Upper lobe of left lung (tissue), 6 donors: Measurements from ENCODE around the gene FOXP4. TPM values are rescaled to one million over a fixed set of nuclear protein-coding genes. Genes with fewer than 3 reads are reported as not detected.

Source experiments
- ATAC-seq, 2 donors: fragments of 200-7000 bp; cut with Tn5 transposase; one replicate each; pipeline ENCODE4 v1.9.1; 2022; ENCODE audit warnings: mild to moderate bottlenecking in 2 of 2, moderate library complexity in 2 of 2; ENCODE audit not compliant: low FRiP score in 2 of 2
- DNase-seq, 2 donors: peaks; one replicate each; pipeline ENCODE4 v3.0.0-alpha.2; 2019 to 2020
- H3K27ac ChIP-seq, 4 donors: fragments of 200-600 bp; sonication (generic); one replicate each; pipeline ENCODE4 v1.5.1; 2016 to 2019
- H3K27me3 ChIP-seq, 4 donors: fragments of 200-600 bp; sonication (generic); one replicate each; pipeline ENCODE4 v1.5.1; 2017 to 2019
- H3K36me3 ChIP-seq, 4 donors: fragments of 200-600 bp; sonication (generic); one replicate each; pipeline ENCODE4 v1.5.1; 2016 to 2019
- H3K4me1 ChIP-seq, 4 donors: fragments of 200-600 bp; sonication (generic); one replicate each; pipeline ENCODE4 v1.5.1; 2018 to 2019
- H3K4me3 ChIP-seq, 4 donors: fragments of 200-600 bp; sonication (generic); one replicate each; pipeline ENCODE4 v1.5.1; 2017 to 2019; ENCODE audit warnings: mild to moderate bottlenecking in 2 of 4, moderate library complexity in 1 of 4
- H3K9me3 ChIP-seq, 4 donors: fragments of 200-600 bp; sonication (generic); one replicate each; pipeline ENCODE4 v1.5.1; 2018 to 2019
- EP300 ChIP-seq, 4 donors: sonication (generic); formaldehyde crosslinking; IDR thresholded peaks; one replicate each; pipeline ENCODE4 v1.5.1; 2017; ENCODE audit warnings: antibody characterized with exemption in 4 of 4, control low read depth in 2 of 4
- POLR2A ChIP-seq, 4 donors: fragments of 450-650 bp; IDR thresholded peaks; one replicate each; pipeline ENCODE4 v1.5.1; 2016 to 2017; ENCODE audit warnings: antibody characterized with exemption in 4 of 4, mild to moderate bottlenecking in 2 of 4
- POLR2AphosphoS5 ChIP-seq, 2 donors: sonication (generic); formaldehyde crosslinking; IDR thresholded peaks; one replicate each; pipeline ENCODE4 v1.5.1; 2017; ENCODE audit warnings: antibody characterized with exemption in 2 of 2
- WGBS, 2 donors: methylation state at CpG; one replicate each; pipeline ENCODE4 v1.1.5; 2017 to 2018; 5-methylcytosine and 5-hydroxymethylcytosine counted together
- total RNA-seq, 6 donors: library from RNA; depleted of rRNA in 4 of 6; stranded (reverse); fragments of >200 nt in 4 of 6; gene quantifications; one replicate each; pipeline versions ENCODE4 v1.1.0 to v1.2.1, GENCODE V29; 2016 to 2021
- TF ChIP-seq, protein P1 (sequence below), 6 experiments: fragments of 450-650 bp in 4 of 6; fragments of 200-600 bp in 2 of 6; sonication (generic) in 2 of 6; IDR thresholded peaks; one replicate each; pipeline ENCODE4 v1.5.1; 2016 to 2019; ENCODE audit warnings: antibody characterized with exemption in 6 of 6
- donor health status: DM: no; HTN: no; CAD: no; lungs with moderate emphysema.
- donor health status: DM: no; HTN: yes; CAD: no; lungs with severe emphysema.

The FOXP4 gene
- total RNA-seq, 6 donors from 2014 or later: 21.0 to 52.2 (median 27.7) TPM

DNA sequence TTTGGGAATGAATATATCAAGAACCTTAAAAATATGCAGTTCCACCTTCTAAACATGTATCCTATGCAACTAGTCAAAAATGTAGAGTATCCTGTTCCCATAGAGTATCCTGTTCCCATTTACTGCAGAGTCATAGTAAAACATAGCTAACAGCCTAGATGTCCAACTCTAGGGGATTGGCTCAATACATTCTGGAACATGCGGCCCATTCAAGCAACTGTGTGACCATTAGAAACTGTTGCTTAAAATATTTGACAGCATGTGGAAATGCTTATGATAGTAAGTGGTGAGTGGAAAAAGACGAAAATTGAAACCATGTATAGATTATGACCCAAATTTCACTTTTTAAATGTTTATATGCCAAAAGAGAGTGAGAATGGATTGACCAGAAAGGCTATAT, 11.2 kb downstream of the FOXP4 start:
- Histone ChIP-seq H3K4me3 (no peak overlapping the region), H3K36me3 (no peaks in the 10 kb centered on the region), H3K9me3 (no peaks in the 10 kb centered on the region), H3K27ac (no peak overlapping the region), H3K4me1 (peaks cover 13 to 46% (median 22%) of the 10 kb centered on the region in 4 donors), H3K27me3 (no peaks in the 10 kb centered on the region)
- WGBS, 2 donors: 92 to 96% methylated on average over 2 of the region's 2 CpGs
- TF ChIP-seq POLR2A (IDR thresholded peaks at IDR 0.05) (no peak), EP300 (IDR thresholded peaks at IDR 0.05) (no peak), POLR2AphosphoS5 (IDR thresholded peaks at IDR 0.05) (no peak)
- TF ChIP-seq, protein P1, sequence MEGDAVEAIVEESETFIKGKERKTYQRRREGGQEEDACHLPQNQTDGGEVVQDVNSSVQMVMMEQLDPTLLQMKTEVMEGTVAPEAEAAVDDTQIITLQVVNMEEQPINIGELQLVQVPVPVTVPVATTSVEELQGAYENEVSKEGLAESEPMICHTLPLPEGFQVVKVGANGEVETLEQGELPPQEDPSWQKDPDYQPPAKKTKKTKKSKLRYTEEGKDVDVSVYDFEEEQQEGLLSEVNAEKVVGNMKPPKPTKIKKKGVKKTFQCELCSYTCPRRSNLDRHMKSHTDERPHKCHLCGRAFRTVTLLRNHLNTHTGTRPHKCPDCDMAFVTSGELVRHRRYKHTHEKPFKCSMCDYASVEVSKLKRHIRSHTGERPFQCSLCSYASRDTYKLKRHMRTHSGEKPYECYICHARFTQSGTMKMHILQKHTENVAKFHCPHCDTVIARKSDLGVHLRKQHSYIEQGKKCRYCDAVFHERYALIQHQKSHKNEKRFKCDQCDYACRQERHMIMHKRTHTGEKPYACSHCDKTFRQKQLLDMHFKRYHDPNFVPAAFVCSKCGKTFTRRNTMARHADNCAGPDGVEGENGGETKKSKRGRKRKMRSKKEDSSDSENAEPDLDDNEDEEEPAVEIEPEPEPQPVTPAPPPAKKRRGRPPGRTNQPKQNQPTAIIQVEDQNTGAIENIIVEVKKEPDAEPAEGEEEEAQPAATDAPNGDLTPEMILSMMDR (IDR thresholded peaks at IDR 0.05): no peak
- DNase-seq (no peak), ATAC-seq (no peak)

DNA sequence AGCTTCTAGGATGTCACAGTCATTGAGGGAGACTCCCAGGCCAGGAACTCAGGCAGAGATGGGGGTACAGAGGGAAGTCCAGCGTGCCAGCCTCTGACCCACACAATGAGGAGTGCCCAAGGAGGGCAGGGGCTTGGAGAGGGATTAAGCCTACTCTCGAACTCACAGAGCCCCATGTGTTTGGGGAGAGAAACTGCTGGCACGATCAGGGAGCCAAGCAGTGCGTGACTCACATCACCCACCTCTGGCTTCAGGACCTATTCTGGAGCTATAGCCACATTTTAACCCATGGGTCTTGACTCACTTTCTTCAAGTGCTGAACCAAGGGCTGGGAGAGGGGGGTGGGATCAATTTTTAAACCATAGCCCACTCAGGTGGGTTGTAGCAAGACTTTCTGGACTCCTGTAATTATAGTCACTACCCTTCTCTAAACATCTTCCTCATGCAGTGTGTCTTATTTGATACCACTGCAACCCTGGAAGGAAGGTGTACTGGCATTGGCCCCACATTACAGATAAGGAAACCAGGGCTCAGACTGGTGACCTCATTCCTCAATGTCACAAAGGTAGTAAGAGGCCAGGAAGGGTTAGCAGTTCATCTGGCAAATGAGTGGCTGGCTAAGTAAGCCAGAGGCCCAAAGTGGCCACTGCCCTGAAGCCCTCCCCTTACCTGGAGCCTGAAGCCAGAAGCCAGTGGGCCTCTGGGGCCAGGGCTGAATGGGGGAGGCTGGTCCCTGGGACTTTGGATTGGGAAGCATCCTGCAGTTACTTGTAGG, 12.0 kb downstream of the FOXP4 start:
- Histone ChIP-seq H3K36me3 (no peaks in the 10 kb centered on the region), H3K27ac (no peak overlapping the region), H3K9me3 (no peaks in the 10 kb centered on the region), H3K4me3 (no peak overlapping the region), H3K27me3 (no peaks in the 10 kb centered on the region), H3K4me1 (peaks cover 13 to 54% (median 24%) of the 10 kb centered on the region in 4 donors)
- TF ChIP-seq, protein P1 (IDR thresholded peaks at IDR 0.05): no peak
- DNase-seq: no peak
- WGBS, 2 donors: 71 to 91% methylated on average over 3 to 4 of the region's 4 CpGs
- no peak for ATAC-seq

DNA sequence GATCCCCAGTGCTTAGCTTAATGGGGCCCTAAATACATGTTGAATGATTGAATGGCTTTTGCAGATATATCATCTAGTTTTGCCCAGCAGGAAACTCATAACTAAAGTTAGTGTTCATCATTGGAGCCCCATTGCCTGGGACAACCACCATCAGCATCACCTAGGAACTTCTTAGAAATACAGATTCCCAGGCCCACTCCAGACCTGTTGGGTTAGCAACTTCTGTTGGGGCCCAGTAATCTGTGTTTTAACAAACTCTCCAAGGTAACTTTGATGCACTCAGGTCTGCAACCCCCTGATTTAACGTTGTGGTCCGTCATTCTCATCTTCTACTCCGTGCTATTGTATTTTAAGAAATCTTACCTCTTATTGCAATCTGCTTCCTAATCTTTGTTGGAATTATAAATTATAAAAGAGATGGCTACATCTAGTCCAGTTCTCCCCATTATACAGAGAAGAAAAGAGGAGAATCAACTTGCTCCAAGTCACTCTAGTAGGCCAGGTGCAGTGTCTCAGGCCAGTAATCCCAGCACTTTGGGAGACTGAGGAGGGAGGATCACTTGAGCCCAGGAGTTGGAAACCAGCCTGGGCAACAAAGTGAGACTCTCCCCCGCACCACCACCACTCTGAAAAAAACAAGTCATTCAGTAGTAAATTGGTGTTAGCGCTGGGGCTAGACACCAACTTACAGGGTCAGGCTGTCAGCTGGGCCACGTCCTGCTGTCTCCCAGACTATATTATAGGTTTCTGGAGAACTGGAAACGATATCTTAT, 13.7 kb downstream of the FOXP4 start:
- H3K9me3 ChIP-seq: no peaks in the 10 kb centered on the region
- H3K27ac ChIP-seq: no peak overlapping the region
- TF ChIP-seq EP300 (IDR thresholded peaks at IDR 0.05): no peak
- TF ChIP-seq, protein P1 (IDR thresholded peaks at IDR 0.05): no peak
- TF ChIP-seq POLR2AphosphoS5 (IDR thresholded peaks at IDR 0.05): no peak
- TF ChIP-seq POLR2A (IDR thresholded peaks at IDR 0.05): no peak
- ATAC-seq (no peak), DNase-seq (no peak)
- H3K36me3 ChIP-seq: no peaks in the 10 kb centered on the region
- 68 to 75% methylated on average over 7 of the region's 7 CpGs for WGBS, 2 donors
- H3K4me1 ChIP-seq: peaks cover 13 to 48% (median 21%) of the 10 kb centered on the region in 4 donors
- peak overlapping the region in 3 of 4 donors; percentile 40 to 48 (median 46) for H3K4me3 ChIP-seq
- H3K27me3 ChIP-seq: no peaks in the 10 kb centered on the region

DNA sequence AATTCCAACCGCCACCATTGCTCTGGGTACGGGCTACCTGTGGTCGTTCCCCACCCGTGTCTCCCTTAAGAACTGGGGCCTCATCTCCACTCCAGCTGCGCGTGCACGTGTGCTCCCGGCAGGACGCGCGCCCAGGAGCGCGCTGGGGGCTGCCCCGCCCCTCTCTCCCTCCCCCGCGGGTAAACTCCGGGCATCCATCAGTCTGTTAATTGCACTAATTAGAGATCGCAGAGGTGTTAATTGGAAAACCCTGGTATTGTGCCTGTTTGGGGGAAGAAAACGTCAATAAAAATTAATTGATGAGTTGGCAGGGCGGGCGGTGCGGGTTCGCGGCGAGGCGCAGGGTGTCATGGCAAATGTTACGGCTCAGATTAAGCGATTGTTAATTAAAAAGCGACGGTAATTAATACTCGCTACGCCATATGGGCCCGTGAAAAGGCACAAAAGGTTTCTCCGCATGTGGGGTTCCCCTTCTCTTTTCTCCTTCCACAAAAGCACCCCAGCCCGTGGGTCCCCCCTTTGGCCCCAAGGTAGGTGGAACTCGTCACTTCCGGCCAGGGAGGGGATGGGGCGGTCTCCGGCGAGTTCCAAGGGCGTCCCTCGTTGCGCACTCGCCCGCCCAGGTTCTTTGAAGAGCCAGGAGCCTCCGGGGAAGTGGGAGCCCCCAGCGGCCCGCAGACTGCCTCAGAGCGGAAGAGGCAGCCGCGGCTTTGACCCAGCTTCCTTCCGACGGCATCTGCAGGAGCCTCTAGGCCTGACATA, 14.4 kb downstream of the FOXP4 start:
- DNase-seq: peak; percentile 63 to 86
- H3K27me3 ChIP-seq: no peaks in the 10 kb centered on the region
- H3K9me3 ChIP-seq: no peaks in the 10 kb centered on the region
- peak overlapping the region; percentile 19 to 48 (median 43) for H3K4me3 ChIP-seq
- peaks cover 0 to 3% (median 3%) of the 10 kb centered on the region in 4 donors for H3K36me3 ChIP-seq
- TF ChIP-seq, protein P1 (IDR thresholded peaks at IDR 0.05): no peak
- TF ChIP-seq POLR2AphosphoS5 (IDR thresholded peaks at IDR 0.05) (no peak), EP300 (IDR thresholded peaks at IDR 0.05) (no peak), POLR2A (IDR thresholded peaks at IDR 0.05) (no peak)
- ATAC-seq: peak; percentile 27 to 57
- H3K27ac ChIP-seq: peak overlapping the region in 1 of 4 donors; percentile 14
- WGBS, 2 donors: 26 to 40% methylated on average over 36 to 45 of the region's 53 CpGs
- H3K4me1 ChIP-seq: peaks cover 13 to 48% (median 21%) of the 10 kb centered on the region in 4 donors
